B cell (primary cell): ENCODE data around the gene CEP170. TPM values are rescaled to one million over a fixed set of nuclear protein-coding genes. Genes with fewer than 3 reads are reported as not detected.

Source experiments
- ATAC-seq: fragments of 200-7000 bp; cut with Tn5 transposase; one replicate; pipeline ENCODE4 v1.10.0; 2021; ENCODE audit warnings: low read depth, mild to moderate bottlenecking, moderate number of reproducible peaks, moderate library complexity
- CTCF ChIA-PET: fragments of 350-600 bp; sonication (Branson Sonifier 250); formaldehyde crosslinking; loops from one replicate; lab custom pipeline; 2021; ENCODE audit warnings: antibody characterized with exemption, inconsistent platforms; lab: Charles Lee
- POLR2A ChIA-PET: fragments of 350-600 bp; sonication (Branson Sonifier 250); formaldehyde crosslinking; loops from one replicate; lab custom pipeline; 2021; ENCODE audit warnings: antibody characterized with exemption; lab: Charles Lee
- DNase-seq: peaks from one replicate; pipeline ENCODE4 v3.0.0; 2013
- H2AFZ ChIP-seq: 2 replicates; pipeline ENCODE4 v1.6.1; 2012; ENCODE audit warnings: mild to moderate bottlenecking, low read depth, low read length; ENCODE audit not compliant: insufficient read depth, poor library complexity, severe bottlenecking
- H3K27ac ChIP-seq, 2 donors: 1 replicate in 1 of 2; 2 replicates in 1 of 2; pipeline ENCODE4 v1.5.1; 2012 to 2013; ENCODE audit warnings: low read length in 2 of 2, mild to moderate bottlenecking in 2 of 2, moderate library complexity in 1 of 2
- H3K27me3 ChIP-seq, 4 experiments: fragments of 200-600 bp in 1 of 4; sonication (generic) in 1 of 4; replicated peaks in 1 of 4; 1 replicate in 2 of 4; 2 replicates in 2 of 4; pipeline versions ENCODE4 v1.6.1 to v1.7.0; 2013 to 2016; ENCODE audit warnings: low read length in 3 of 4, mild to moderate bottlenecking in 2 of 4, mixed read lengths in 1 of 4, moderate library complexity in 1 of 4; ENCODE audit not compliant: insufficient read depth in 4 of 4, control insufficient read depth in 3 of 4; ENCODE audit errors: control extremely low read depth in 1 of 4
- H3K36me3 ChIP-seq, 2 experiments: replicated peaks in 1 of 2; 1 replicate in 1 of 2; 2 replicates in 1 of 2; pipeline versions ENCODE4 v1.6.1 to v1.7.1; 2013; ENCODE audit warnings: low read length in 1 of 2; ENCODE audit not compliant: insufficient read depth in 2 of 2, control insufficient read depth in 1 of 2; ENCODE audit errors: control extremely low read depth in 1 of 2, extremely low read depth in 1 of 2
- H3K4me1 ChIP-seq, 2 donors: fragments of 200-600 bp in 1 of 2; sonication (generic) in 1 of 2; 1 replicate in 1 of 2; 2 replicates in 1 of 2; pipeline versions ENCODE4 v1.5.1 to v1.6.1; 2013 to 2017; ENCODE audit warnings: low read length in 2 of 2; ENCODE audit not compliant: control insufficient read depth in 2 of 2, insufficient read depth in 2 of 2
- H3K4me2 ChIP-seq: replicated peaks from 2 replicates; pipeline ENCODE3; 2012; ENCODE audit warnings: mild to moderate bottlenecking, low read depth, low read length; ENCODE audit not compliant: poor library complexity, severe bottlenecking
- H3K4me3 ChIP-seq, 5 experiments: fragments of 200-600 bp in 1 of 5; sonication (generic) in 1 of 5; 1 replicate in 3 of 5; 2 replicates in 2 of 5; pipeline versions ENCODE4 v1.5.1 to v1.7.0; 2011 to 2016; ENCODE audit warnings: low read length in 4 of 5, mild to moderate bottlenecking in 4 of 5, low read depth in 2 of 5, control low read depth in 1 of 5, moderate library complexity in 1 of 5; ENCODE audit not compliant: insufficient read depth in 1 of 5; ENCODE audit errors: control extremely low read depth in 1 of 5, extremely low read depth in 1 of 5
- H3K79me2 ChIP-seq: fragments of 200-600 bp; sonication (generic); one replicate; pipeline ENCODE4 v1.6.0; 2016; ENCODE audit warnings: low read length; ENCODE audit not compliant: control insufficient read depth, insufficient read depth
- H3K9ac ChIP-seq: fragments of 200-600 bp; sonication (generic); 2 replicates; pipeline ENCODE4 v1.6.1; 2017; ENCODE audit warnings: mild to moderate bottlenecking, low read length, moderate library complexity
- H3K9me3 ChIP-seq, 3 donors: one replicate each; pipeline versions ENCODE4 v1.6.1 to v1.7.1; 2013; ENCODE audit warnings: low read length in 2 of 3; ENCODE audit not compliant: control insufficient read depth in 2 of 3, insufficient read depth in 1 of 3; ENCODE audit errors: control extremely low read depth in 1 of 3
- H4K20me1 ChIP-seq: 2 replicates; pipeline ENCODE4 v1.6.0; 2012; ENCODE audit warnings: mild to moderate bottlenecking, low read length; ENCODE audit not compliant: insufficient read depth, control insufficient read depth, poor library complexity, severe bottlenecking
- H3K27ac Mint-ChIP-seq: one replicate; pipeline ENCODE4 v1.8.0; 2021; ENCODE audit warnings: mixed read lengths
- H3K27me3 Mint-ChIP-seq: one replicate; pipeline ENCODE4 v1.8.0; 2021; ENCODE audit warnings: mixed read lengths
- H3K4me1 Mint-ChIP-seq: one replicate; pipeline ENCODE4 v1.8.0; 2021; ENCODE audit warnings: mixed read lengths
- H3K4me3 Mint-ChIP-seq: one replicate; pipeline ENCODE4 v1.8.0; 2021; ENCODE audit warnings: mixed read lengths
- H3K9me3 Mint-ChIP-seq: one replicate; pipeline ENCODE4 v1.8.0; 2022; ENCODE audit warnings: mixed read lengths; ENCODE audit not compliant: insufficient read depth
- EZH2 ChIP-seq: IDR thresholded peaks from 2 replicates; pipeline ENCODE4 v1.6.1; 2012; ENCODE audit warnings: borderline replicate concordance, low read depth, mild to moderate bottlenecking, moderate library complexity, low read length; ENCODE audit not compliant: insufficient read depth, poor library complexity, severe bottlenecking
- WGBS: methylation state at CpG from one replicate; pipeline ENCODE4 v1.1.5; 2013; ENCODE audit warnings: missing lambda C conversion rate; ENCODE audit not compliant: insufficient coverage; 5-methylcytosine and 5-hydroxymethylcytosine counted together
- intact Hi-C: fragments of 100-400 bp; cut with micrococcal nuclease; formaldehyde crosslinking; loops from one replicate; pipeline ENCODE4 v1.10.0; 2022
- polyA plus RNA-seq: library from polyadenylated mRNA; depleted of rRNA; stranded (reverse); fragments of >200 nt; gene quantifications from 2 replicates; pipeline ENCODE4 v1.2.3, GENCODE V29; 2012
- total RNA-seq, 2 donors: library from RNA; stranded (reverse); fragments of 120-200 nt in 1 of 2; gene quantifications; 1 replicate in 1 of 2; 2 replicates in 1 of 2; pipeline versions ENCODE4 v1.2.3 to v1.2.4, GENCODE V29; 2013 to 2022
- TF ChIP-seq, protein P1 (sequence below): fragments of 200-600 bp; IDR thresholded peaks from one replicate; pipeline ENCODE4 v1.8.0; 2022; ENCODE audit warnings: antibody characterized with exemption, mild to moderate bottlenecking

Gene CEP170
- total and polyA plus RNA-seq, 2 donors (not counting 1 experiment from before 2014, with no cell fraction given): 27.3 to 145 TPM

GRCh38 chr1:243301059-243301458, 46.0 kb upstream of the CEP170 start:
- WGBS: no CpG with 5 or more reads among the region's 2 CpGs
- no peak overlapping the region for H3K27ac ChIP-seq
- H3K9me3 Mint-ChIP-seq: peaks cover 3% of the 10 kb centered on the region
- CTCF ChIA-PET: no interaction called here
- H2AFZ ChIP-seq: no peak overlapping the region
- peaks cover 3 to 9% (median 7%) of the 10 kb centered on the region in 3 donors for H3K9me3 ChIP-seq
- no peak overlapping the region for H3K9ac ChIP-seq
- no peaks in the 10 kb centered on the region for H4K20me1 ChIP-seq
- H3K4me3 Mint-ChIP-seq: no peak overlapping the region
- POLR2A ChIA-PET: no interaction called here
- no peak overlapping the region for H3K27ac Mint-ChIP-seq
- no peaks in the 10 kb centered on the region for H3K4me1 ChIP-seq
- no peak for DNase-seq
- intact Hi-C loops: no loop called here
- H3K27me3 ChIP-seq: no peaks in the 10 kb centered on the region
- no peak for ATAC-seq
- peaks cover 2% of the 10 kb centered on the region for H3K4me1 Mint-ChIP-seq
- no peaks in the 10 kb centered on the region for H3K79me2 ChIP-seq
- no peak for TF ChIP-seq EZH2
- no peak overlapping the region for H3K4me3 ChIP-seq
- no peaks in the 10 kb centered on the region for H3K27me3 Mint-ChIP-seq
- H3K4me2 ChIP-seq: no peak overlapping the region
- H3K36me3 ChIP-seq: peaks cover 5 to 7% of the 10 kb centered on the region in 2 experiments

DNA sequence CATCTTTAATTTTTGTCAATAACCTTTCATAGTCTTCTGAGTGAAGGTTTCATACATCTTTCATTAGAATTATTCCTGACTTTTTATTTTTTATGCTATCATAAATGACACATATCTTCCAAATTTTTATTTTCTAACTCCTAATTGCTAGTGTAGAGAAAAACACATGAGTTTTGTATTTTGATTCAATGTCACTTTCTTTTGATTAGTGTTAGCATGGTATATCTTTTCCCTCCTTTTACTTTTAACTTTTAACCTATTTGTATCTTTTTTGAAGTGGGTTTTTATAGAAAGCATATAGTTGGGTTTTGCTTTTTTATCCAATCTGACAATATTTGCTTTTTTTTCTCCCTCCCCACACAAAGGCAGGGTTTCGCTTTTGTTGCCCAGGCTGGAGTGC, 44.0 kb upstream of the CEP170 start:
- Histone ChIP-seq H3K36me3 (peaks cover 5 to 7% of the 10 kb centered on the region in 2 experiments), H3K4me1 (no peaks in the 10 kb centered on the region), H2AFZ (no peak overlapping the region), H3K9ac (no peak overlapping the region), H3K9me3 (peaks cover 3 to 16% (median 7%) of the 10 kb centered on the region in 3 donors), H3K27me3 (no peaks in the 10 kb centered on the region), H4K20me1 (no peaks in the 10 kb centered on the region), H3K4me2 (no peak overlapping the region), H3K79me2 (peaks cover 6% of the 10 kb centered on the region), H3K27ac (no peak overlapping the region), H3K4me3 (no peak overlapping the region)
- peaks cover 7% of the 10 kb centered on the region for H3K9me3 Mint-ChIP-seq
- ATAC-seq (no peak), DNase-seq (no peak)
- H3K4me3 Mint-ChIP-seq: no peak overlapping the region
- no peak overlapping the region for H3K27ac Mint-ChIP-seq
- peaks cover 2% of the 10 kb centered on the region for H3K4me1 Mint-ChIP-seq
- H3K27me3 Mint-ChIP-seq: no peaks in the 10 kb centered on the region
- 100% methylated on average over 1 of the region's 1 CpG for WGBS
- intact Hi-C loops: no loop called here
- CTCF ChIA-PET: no interaction called here
- TF ChIP-seq EZH2: no peak
- TF ChIP-seq, protein P1, sequence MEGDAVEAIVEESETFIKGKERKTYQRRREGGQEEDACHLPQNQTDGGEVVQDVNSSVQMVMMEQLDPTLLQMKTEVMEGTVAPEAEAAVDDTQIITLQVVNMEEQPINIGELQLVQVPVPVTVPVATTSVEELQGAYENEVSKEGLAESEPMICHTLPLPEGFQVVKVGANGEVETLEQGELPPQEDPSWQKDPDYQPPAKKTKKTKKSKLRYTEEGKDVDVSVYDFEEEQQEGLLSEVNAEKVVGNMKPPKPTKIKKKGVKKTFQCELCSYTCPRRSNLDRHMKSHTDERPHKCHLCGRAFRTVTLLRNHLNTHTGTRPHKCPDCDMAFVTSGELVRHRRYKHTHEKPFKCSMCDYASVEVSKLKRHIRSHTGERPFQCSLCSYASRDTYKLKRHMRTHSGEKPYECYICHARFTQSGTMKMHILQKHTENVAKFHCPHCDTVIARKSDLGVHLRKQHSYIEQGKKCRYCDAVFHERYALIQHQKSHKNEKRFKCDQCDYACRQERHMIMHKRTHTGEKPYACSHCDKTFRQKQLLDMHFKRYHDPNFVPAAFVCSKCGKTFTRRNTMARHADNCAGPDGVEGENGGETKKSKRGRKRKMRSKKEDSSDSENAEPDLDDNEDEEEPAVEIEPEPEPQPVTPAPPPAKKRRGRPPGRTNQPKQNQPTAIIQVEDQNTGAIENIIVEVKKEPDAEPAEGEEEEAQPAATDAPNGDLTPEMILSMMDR: no peak
- POLR2A ChIA-PET: no interaction called here
